ENCODE measurements around the gene BRAT1.
"Not testable (repeated sequence)": the region's sequence is repeated elsewhere in the genome, so short reads cannot be mapped to it uniquely, and the experiment has no call there.

BRAT1 gene

GRCh38 chr7:2535872-2536627, 19.3 kb downstream of the BRAT1 start:
- DNase-seq (ENCODE audit: low read depth) = not testable (repeated sequence)

- DNase-seq (ENCODE audit: low read depth) = not testable (repeated sequence)
These were observed 21.1 kb downstream of the BRAT1 start for GRCh38 chr7:2534214-2534613.

- DNase-seq (ENCODE audit: low read depth) = not testable (repeated sequence)
These were observed 21.8 kb downstream of the BRAT1 start for GRCh38 chr7:2533566-2533965.

GRCh38 chr7:2532816-2533215, 22.5 kb downstream of the BRAT1 start:
- DNase-seq (ENCODE audit: low read depth) = not testable (repeated sequence)

- not testable (repeated sequence) for DNase-seq (ENCODE audit: low read depth)
These were observed 23.0 kb downstream of the BRAT1 start for GRCh38 chr7:2532199-2532772.

GRCh38 chr7:2531796-2532110, 23.6 kb downstream of the BRAT1 start:
- DNase-seq (ENCODE audit: low read depth) = not testable (repeated sequence)

GRCh38 chr7:2530994-2531795, 24.1 kb downstream of the BRAT1 start:
- DNase-seq (ENCODE audit: low read depth) = not testable (repeated sequence)

- DNase-seq (ENCODE audit: low read depth) = no peak
These were observed 25.0 kb downstream of the BRAT1 start for GRCh38 chr7:2530071-2530987.

GRCh38 chr7:2529161-2530070, 25.9 kb downstream of the BRAT1 start:
- peak; percentile 52 for DNase-seq (ENCODE audit: low read depth)

GRCh38 chr7:2528481-2529095, 26.7 kb downstream of the BRAT1 start:
- DNase-seq (ENCODE audit: low read depth) = no peak

GRCh38 chr7:2527505-2528467, 27.5 kb downstream of the BRAT1 start:
- DNase-seq (ENCODE audit: low read depth) = peak; percentile 45

- DNase-seq (ENCODE audit: low read depth) = no peak
These were observed 28.4 kb downstream of the BRAT1 start for GRCh38 chr7:2526659-2527504.

GRCh38 chr7:2525658-2526630, 29.4 kb downstream of the BRAT1 start:
- no peak for DNase-seq (ENCODE audit: low read depth)

GRCh38 chr7:2524808-2525657, 30.3 kb downstream of the BRAT1 start:
- DNase-seq (ENCODE audit: low read depth) = no peak

GRCh38 chr7:2523941-2524807, 31.1 kb downstream of the BRAT1 start:
- DNase-seq (ENCODE audit: low read depth) = no peak

Data from amniotic epithelial cell (primary cell).